Hepatic stellate cell (primary cell): ENCODE data around the gene HEXIM2.

ENCODE experiments used
- DNase-seq: peaks from one replicate; pipeline ENCODE4 v3.0.0; 2011; ENCODE audit warnings: low spot score

Gene HEXIM2

GRCh38 chr17:45144199-45145034 is 17.3 kb upstream of the HEXIM2 start:
- no peak for DNase-seq

DNA sequence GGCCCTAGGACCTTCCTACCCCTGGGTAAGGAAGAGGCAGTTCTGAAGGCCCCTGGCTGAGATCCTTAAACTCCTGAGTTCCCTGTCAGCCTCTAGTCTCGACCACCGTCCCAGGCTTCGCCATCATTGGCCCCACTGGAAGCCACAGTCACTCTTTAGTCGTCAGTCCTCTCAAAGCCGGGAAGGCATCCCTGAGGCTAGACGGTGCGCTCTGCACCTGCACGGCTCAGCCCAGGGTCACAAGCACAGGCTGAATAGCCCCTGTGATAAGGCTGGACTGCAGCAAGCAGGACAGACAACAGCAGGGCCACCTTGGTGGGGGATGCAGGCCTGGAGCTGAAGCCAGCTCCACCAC is 16.7 kb upstream of the HEXIM2 start:
- no peak for DNase-seq

- no peak for DNase-seq
Measured at GRCh38 chr17:45146166-45146565, 15.5 kb upstream of the HEXIM2 start.

GRCh38 chr17:45146592-45146889 is 15.1 kb upstream of the HEXIM2 start:
- no peak for DNase-seq

GRCh38 chr17:45146890-45147580 is 14.6 kb upstream of the HEXIM2 start:
- no peak for DNase-seq

DNA sequence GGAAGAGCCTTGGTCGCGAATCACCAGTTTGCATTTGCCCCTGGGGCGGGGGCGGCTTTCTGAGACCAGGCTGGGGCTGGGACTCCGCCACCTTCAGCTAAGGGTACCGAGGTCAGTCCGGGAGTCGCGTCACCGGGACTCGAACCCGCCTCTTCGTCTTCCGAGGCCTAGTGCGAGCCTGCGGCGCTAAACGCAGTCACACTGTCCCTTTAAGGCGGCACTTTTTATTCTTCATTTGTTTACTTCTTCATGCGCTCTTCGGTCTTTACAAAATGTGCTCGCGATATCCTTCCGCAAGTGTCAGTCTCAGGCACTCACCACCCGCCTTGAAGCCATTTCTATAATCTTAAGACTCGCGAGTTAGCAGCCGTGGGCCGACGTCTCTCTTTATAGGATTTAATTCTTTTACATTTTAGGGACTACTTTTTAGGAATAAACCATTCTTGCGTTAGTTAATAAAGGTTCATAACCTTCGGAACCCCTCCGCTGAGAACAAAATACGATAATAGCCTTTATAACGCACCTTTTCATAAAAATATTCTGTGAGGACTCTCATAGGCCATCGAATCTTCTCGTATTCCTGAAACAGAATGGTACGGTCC is 14.0 kb upstream of the HEXIM2 start:
- peak; percentile 69 for DNase-seq

GRCh38 chr17:45148183-45149036 is 13.3 kb upstream of the HEXIM2 start, which contains the start of gene HEXIM1:
Gene HEXIM1 (plus strand): TSS chr17:45148475. CDS start chr17:45149191, 716 bp downstream.
- DNase-seq: peak; percentile 99

DNA sequence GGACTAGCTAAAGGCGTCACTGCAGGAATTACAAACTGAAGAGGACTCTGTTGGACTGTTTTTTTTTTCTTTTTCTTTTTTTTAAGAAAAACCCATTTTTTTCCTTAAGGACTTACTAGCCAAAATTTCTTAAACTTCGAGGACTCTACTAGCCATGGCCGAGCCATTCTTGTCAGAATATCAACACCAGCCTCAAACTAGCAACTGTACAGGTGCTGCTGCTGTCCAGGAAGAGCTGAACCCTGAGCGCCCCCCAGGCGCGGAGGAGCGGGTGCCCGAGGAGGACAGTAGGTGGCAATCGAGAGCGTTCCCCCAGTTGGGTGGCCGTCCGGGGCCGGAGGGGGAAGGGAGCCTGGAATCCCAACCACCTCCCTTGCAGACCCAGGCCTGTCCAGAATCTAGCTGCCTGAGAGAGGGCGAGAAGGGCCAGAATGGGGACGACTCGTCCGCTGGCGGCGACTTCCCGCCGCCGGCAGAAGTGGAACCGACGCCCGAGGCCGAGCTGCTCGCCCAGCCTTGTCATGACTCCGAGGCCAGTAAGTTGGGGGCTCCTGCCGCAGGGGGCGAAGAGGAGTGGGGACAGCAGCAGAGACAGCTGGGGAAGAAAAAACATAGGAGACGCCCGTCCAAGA is 12.5 kb upstream of the HEXIM2 start:
- peak; percentile 86 for DNase-seq

DNA sequence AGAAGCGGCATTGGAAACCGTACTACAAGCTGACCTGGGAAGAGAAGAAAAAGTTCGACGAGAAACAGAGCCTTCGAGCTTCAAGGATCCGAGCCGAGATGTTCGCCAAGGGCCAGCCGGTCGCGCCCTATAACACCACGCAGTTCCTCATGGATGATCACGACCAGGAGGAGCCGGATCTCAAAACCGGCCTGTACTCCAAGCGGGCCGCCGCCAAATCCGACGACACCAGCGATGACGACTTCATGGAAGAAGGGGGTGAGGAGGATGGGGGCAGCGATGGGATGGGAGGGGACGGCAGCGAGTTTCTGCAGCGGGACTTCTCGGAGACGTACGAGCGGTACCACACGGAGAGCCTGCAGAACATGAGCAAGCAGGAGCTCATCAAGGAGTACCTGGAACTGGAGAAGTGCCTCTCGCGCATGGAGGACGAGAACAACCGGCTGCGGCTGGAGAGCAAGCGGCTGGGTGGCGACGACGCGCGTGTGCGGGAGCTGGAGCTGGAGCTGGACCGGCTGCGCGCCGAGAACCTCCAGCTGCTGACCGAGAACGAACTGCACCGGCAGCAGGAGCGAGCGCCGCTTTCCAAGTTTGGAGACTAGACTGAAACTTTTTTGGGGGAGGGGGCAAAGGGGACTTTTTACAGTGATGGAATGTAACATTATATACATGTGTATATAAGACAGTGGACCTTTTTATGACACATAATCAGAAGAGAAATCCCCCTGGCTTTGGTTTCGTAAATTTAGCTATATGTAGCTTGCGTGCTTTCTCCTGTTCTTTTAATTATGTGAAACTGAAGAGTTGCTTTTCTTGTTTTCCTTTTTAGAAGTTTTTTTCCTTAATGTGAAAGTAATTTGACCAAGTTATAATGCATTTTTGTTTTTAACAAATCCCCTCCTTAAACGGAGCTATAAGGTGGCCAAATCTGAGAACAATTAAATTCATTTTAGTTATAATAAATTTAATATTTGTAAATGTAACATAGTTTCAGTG is 11.7 kb upstream of the HEXIM2 start:
- no peak for DNase-seq

DNA sequence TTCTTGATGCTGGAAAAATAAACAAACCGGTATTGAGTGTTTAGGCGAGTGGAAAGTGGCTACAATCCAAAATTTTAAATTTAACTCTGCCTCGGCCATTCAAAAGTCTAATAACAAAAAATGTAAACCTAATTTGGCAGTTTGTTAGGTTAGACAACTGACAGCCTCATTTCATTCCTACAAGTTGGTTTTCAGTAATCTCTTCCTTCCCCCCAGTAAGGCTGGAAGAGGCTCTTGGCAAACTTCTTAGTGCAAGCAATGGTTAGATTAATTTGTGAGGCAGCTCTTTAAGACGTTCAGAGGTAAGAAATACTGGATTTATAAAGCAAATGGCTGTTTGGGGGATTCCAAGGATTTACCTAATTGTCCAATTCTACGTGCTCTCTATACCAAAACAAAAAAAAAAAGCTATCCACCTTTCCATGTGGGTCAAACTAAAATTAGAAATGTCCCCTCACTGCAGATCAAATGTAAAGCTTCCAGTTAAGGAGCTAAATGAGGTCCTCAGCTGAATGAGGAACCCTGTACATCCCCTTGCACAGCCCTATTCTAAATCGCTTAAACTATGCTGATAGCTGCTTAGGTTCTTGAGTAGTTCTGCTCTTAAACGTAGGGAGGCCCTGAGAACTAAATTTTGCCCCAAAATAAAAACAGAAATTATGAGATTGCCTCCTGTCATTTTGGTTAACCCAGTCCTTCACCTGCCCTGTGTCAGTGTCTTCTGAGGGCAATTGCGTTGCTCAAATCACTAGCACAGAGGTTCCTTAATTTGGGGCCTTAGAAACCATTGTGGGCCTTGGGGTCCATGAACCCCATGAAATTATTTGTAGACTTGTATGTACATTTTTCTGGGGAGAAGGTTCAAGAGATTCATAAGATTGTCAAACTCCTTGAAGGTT is 10.5 kb upstream of the HEXIM2 start:
- DNase-seq: no peak

- DNase-seq: no peak
Measured at GRCh38 chr17:45155029-45155428, 6.6 kb upstream of the HEXIM2 start.

- no peak for DNase-seq
Measured at GRCh38 chr17:45155483-45155882, 6.2 kb upstream of the HEXIM2 start.

GRCh38 chr17:45156242-45156641 is 5.4 kb upstream of the HEXIM2 start:
- no peak for DNase-seq

DNA sequence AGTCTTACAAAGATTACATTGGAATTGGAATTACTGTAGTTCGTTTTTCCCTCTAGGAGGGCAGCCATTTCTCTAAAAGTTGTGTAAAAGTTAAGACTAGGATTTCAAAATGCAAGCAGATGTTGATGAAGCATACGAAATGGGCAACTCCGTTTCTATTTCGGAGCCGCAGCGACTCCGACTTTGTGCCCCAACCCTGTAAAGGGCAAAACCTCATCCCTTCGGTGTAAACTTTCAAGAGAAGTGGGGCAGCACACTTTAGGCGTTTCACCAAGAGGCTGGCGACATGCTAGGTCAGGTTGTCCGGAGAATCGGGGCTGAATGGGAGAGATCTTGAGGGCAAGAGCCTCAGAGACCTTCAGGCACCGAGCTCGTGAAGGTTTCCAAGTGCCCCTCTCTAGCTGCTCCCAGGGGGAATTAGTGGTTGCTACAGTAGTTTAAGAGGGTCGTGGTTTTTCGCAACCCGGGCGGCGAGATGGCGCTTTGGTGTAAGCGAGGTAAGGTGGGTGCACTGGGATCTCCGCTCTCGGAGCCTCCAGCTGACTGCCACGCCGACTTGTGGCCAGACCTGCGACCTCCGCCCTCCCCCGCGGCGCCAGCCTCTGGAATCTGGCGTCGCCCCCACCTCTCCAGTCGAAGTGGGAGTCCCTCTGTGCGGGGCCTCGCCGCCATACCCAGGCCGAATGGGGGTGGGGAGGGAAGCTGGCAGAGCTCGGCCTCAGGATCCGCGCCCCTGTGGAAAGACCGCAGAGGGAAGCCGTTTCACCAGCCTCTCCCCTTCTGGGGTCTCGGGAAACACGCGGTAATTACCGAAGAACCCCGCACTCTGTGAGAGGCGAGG is 1.0 kb upstream of the HEXIM2 start:
- no peak for DNase-seq

DNA sequence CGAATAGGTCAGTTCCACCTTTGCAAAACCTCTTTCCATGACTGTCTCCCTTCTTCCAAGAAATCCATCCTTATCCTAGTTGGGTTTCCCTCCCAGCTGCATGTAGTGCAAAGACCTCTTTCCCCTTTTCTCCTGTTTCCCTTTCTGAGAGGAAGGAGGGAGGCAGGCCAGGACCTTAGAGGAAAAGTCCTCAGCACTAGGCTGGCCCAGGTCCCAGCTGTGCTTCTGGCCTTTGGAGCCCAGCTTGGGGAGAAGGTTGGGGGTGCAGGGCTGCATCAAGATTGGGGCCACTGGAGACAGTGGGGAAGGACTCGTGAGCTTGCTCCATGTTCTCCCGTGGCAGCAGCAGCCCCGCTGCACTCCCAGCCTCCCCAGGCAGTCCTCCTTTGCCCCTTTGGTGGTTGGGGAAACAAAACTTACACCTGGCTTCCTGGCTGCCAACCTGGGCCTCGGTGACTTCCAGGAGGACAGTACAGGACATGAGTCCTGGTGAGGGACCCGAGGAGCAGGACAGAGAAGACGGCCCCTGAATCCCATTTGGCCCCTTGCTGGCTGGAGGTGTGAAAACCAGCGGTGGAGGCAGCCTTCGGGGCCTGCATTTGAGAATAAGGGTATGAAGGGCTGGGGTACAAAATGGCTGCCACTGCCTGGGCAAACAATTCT is 481 bp downstream of the HEXIM2 start:
- DNase-seq: no peak

DNA sequence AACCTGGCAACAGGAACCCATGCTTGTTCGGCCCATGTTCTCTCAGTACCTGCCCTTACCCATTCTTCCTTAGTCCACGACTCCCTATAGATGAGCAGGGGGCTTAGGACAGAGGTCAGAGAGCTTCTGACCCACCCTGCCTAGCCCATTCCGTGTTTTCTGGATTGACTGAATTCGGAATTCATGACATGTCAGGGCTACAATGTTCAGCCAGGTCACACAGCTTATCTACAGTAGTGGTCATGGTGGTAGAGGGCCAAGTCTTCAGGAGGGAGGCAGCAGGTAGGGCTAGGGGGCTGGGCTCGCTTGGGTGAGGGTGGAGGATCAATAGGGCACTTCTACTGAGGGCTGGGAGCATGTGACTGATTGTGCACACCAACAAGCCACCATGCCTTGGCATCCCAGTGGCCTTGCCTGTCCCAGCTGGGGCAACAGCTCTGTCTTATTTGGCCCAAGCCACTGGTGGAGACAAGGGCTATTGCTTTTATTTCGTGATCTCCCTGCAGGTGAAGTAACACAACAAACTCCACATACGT is 3.1 kb downstream of the HEXIM2 start:
- DNase-seq: no peak

DNA sequence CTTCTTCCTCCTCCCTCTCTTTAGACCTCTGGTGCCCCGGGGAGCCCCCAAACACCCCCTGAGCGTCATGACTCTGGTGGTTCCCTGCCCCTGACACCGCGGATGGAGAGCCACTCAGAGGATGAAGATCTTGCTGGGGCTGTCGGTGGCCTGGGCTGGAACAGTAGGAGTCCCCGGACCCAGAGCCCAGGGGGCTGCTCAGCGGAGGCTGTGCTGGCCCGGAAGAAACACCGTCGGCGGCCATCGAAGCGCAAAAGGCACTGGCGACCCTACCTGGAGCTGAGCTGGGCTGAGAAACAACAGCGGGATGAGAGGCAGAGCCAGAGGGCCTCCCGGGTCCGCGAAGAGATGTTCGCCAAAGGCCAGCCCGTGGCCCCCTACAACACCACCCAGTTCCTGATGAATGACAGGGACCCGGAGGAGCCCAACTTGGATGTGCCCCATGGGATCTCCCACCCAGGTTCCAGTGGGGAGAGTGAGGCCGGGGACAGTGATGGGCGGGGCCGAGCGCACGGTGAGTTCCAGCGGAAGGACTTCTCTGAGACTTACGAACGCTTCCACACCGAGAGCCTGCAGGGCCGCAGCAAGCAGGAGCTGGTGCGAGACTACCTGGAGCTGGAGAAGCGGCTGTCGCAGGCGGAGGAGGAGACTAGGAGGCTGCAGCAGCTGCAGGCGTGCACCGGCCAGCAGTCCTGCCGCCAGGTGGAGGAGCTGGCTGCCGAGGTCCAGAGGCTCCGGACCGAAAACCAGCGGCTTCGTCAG is 7.5 kb downstream of the HEXIM2 start:
- DNase-seq: no peak
